ENCODE data around the gene PGM1.

The PGM1 gene

DNA sequence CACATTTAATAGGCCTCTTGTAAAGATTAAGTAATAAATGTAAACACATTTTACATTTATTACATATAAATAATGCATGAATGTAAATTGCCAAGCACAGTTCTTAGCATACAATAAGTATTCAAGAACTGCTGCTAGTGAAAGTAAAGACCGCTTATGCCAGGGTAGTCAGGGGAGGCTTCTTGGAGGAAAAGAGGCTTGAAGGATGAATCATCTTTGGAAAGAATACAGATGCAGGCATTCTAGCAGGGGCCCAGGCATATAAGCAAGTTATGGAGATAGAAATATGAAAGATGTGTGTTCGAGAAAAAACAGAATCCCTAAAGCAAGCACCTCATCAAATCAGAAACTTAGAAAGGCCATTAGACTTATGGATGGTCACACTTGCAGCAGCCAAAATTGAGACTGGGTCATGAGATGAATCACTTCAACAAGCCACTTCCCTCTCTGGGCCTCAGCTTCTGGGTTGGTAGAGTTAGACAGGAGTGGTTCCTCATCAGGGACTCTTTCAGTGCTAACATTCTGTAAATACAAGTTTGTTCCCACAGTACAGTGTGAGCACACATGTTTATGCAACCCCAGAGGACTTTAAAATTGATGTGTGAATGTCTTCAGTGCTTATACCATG lies 100.8 kb downstream of the PGM1 start:
- FAIRE-seq (no peak), DNase-seq (ENCODE audit: low spot score) (no peak)

DNA sequence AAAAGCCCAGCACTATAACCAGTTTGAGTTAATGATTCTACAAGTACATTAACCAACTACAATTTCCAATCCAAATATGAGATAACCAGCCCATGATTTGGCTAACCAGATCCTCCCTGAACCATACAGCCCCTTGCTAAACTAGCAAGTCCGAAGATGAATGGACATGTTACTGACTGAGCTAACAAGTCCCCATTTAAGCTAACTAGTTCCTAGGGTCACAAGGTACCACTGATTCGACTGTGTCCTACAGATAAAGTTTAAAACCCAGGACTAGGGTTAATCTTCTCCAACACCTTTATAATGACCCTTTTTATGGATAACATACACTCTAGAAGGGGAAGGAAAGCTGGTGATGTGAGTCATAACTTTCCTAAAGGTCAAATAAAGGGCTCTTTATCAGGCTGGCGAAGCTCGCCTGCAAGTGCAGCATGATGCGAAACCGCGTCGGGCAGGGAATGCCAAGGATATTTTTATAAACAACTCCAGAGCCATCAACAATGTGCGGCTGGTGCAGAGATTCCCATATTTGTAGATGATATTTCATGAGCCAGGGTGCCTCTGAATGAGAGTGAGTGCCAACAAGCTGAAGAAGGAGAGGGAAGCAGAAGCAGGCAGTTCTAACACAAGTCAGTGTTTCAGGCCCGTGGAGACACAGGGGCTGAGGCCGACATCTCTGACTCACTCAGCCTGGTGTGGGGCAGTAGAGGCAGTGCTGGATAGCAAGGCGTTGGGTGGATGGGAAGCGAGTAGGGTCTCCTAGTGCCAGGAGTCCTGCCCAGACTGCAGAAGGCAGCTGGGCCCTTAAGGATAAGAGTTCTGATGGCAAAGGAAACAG lies 105.0 kb downstream of the PGM1 start:
- FAIRE-seq: no peak
- DNase-seq (ENCODE audit: low spot score): peak; percentile 72

DNA sequence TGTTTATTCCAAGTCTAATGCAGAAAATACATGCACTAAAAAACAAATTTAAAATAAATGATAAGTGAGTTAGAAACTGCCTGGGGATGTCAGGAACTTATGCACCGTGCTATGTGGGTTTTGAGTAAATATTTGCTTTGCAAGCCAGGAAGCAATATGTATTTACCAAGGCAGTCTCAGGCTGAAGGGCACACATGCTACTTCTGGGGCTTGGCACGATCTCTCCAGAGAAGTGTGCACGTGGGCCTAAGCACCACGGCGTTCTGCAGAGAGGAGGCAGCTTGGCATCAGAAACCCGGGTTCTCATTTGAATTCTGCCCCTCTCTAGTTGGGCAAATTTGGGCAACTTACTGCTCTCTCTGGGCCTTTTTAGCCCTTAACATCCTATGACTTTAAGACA lies 108.0 kb downstream of the PGM1 start:
- FAIRE-seq (no peak), DNase-seq (ENCODE audit: low spot score) (no peak)

DNA sequence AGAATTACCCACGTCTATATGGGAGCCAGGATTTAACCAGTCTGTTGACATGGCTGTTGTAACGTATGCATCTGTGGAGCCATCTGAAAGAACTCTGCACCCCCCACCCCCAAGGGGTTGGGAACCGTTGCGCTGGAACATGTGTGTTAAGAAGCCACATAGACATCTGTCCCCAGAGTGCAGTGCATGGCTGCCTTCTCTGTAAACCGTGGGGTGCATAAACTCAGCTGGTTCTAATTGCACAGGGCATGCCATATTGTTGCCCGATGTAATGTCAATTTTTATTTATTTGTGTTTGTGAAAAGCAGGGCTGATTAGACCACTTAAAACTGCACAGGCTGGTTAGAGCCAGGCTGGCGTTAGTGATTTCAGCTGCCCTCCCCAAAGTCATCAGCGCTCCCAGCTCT lies 110.5 kb downstream of the PGM1 start:
- FAIRE-seq (no peak), DNase-seq (ENCODE audit: low spot score) (no peak)

DNA sequence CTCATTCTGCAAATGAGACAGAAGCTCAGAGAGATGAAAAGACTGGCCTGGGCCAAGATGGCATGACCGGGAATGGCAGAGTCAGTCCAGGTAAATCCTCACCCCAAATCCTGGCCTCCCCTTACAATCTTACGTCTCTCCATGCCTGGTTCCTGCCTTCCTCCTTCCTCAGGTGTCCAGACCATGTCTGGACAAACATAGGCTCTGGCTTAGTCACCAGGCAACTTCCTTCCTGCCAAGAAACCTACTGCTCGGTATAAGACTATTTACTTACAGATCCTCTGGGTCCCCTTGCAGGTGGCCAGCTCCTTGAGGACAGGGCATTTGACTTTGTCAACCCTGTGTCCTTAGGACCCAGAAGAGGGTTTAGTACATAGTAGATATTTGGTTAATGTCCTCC lies 111.2 kb downstream of the PGM1 start:
- FAIRE-seq: no peak

DNA sequence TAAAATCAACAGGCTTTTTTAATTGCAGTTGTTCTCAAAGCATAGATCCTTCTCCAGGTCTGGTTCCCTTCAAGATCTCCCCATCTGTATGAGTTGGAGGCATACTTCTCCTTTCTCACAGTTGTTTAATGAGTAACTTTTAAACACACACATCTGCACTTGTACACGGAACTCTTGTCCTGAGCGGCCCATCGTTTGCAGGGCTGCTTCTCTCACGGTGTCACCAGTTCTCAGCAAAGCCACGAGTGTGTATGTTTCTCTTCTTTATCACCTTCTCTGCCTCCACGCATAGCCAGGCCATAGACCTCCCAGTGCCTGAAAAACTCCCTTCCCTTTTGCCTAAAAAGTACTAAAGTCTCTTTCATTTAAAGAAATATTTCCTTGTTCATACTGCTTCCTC lies 111.9 kb downstream of the PGM1 start:
- DNase-seq (ENCODE audit: low spot score) (no peak), FAIRE-seq (no peak)

More for the DNA sequence above, 111.2 kb downstream of the PGM1 start:
- peak; percentile 49 for DNase-seq (ENCODE audit: low spot score)

DNA sequence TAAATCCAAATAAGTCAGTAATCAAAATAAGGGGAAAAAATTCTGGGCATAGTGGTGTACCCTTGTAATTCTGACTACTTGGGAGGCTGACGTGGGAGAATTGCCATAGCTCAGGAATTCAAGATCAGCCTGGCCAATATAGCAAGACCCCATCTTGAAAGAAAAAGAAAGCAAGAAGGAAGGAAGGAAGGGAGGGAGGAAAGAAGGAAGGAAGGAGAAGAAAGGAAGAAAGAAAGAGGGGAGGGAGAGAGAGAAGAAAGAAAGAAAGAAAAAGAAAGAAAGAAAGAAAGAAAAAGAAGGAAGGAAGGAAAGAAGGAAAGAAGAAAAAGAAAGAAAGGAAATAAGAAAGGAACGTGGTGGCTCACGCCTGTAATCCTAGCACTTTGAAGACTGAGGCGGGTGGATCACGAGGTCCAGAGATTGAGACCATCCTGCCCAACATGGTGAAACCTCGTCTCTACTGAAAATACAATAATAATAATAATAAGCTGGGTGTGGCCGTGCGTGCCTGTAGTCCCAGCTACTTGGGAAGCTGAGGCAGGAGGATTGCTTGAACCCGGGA lies 116.1 kb downstream of the PGM1 start:
- DNase-seq (ENCODE audit: low spot score) (no peak), FAIRE-seq (no peak)
